NK-92 treated with Interleukin-12 subunit alpha and Interleukin-12 subunit beta, amount 100 ng/mL, for 24 hours (cell line): Measurements from ENCODE around the gene ZSCAN9.

Experiments used
- DNase-seq: peaks from one replicate; lab custom pipeline; 2025; lab: John Stamatoyannopoulos, UW

Gene ZSCAN9

GRCh38 chr6:28220257-28221133, 4.6 kb upstream of the ZSCAN9 start:
- no peak for DNase-seq

GRCh38 chr6:28224131-28225055, 682 bp upstream of the ZSCAN9 start:
- DNase-seq: no peak

GRCh38 chr6:28226460-28226859, 1.4 kb downstream of the ZSCAN9 start:
- no peak for DNase-seq

GRCh38 chr6:28232785-28233184, 7.7 kb downstream of the ZSCAN9 start:
- DNase-seq: no peak

- DNase-seq: no peak
Observed at GRCh38 chr6:28235912-28236452, 10.9 kb downstream of the ZSCAN9 start.

GRCh38 chr6:28239636-28240035, 14.6 kb downstream of the ZSCAN9 start:
- no peak for DNase-seq

- DNase-seq: no peak
Observed at GRCh38 chr6:28240471-28240870, 15.4 kb downstream of the ZSCAN9 start.

GRCh38 chr6:28243946-28244345, 18.9 kb downstream of the ZSCAN9 start:
- no peak for DNase-seq

- DNase-seq: no peak
Observed at GRCh38 chr6:28245206-28245941, 20.3 kb downstream of the ZSCAN9 start.

GRCh38 chr6:28248916-28249315, 23.8 kb downstream of the ZSCAN9 start:
- DNase-seq: no peak

GRCh38 chr6:28250747-28251146, 25.7 kb downstream of the ZSCAN9 start:
- DNase-seq: no peak

- DNase-seq: peak; percentile 7
Observed at GRCh38 chr6:28251661-28252008, 26.6 kb downstream of the ZSCAN9 start.

GRCh38 chr6:28252009-28252975, 27.2 kb downstream of the ZSCAN9 start, which contains the start of gene ZKSCAN4:
TSS of gene ZKSCAN4 (minus strand) at chr6:28252269. CDS start at chr6:28251980, 289 bp downstream.
- peak; percentile 63 for DNase-seq

- peak; percentile 4 for DNase-seq
Observed at GRCh38 chr6:28254121-28254519, 29.0 kb downstream of the ZSCAN9 start.

GRCh38 chr6:28257042-28257441, 32.0 kb downstream of the ZSCAN9 start:
- DNase-seq: no peak

- DNase-seq: no peak
Observed at GRCh38 chr6:28258877-28259777, 34.1 kb downstream of the ZSCAN9 start, which contains the start of gene NKAPL. TSS of gene NKAPL (plus strand) at chr6:28259297. CDS start at chr6:28259372, 75 bp downstream.

GRCh38 chr6:28263922-28264321, 38.8 kb downstream of the ZSCAN9 start:
- no peak for DNase-seq

GRCh38 chr6:28264834-28265401, 39.8 kb downstream of the ZSCAN9 start:
- no peak for DNase-seq

- no peak for DNase-seq
Observed at GRCh38 chr6:28266563-28266961, 41.5 kb downstream of the ZSCAN9 start.
